ENCODE measurements around the gene SLC39A13.

Gene SLC39A13

DNA sequence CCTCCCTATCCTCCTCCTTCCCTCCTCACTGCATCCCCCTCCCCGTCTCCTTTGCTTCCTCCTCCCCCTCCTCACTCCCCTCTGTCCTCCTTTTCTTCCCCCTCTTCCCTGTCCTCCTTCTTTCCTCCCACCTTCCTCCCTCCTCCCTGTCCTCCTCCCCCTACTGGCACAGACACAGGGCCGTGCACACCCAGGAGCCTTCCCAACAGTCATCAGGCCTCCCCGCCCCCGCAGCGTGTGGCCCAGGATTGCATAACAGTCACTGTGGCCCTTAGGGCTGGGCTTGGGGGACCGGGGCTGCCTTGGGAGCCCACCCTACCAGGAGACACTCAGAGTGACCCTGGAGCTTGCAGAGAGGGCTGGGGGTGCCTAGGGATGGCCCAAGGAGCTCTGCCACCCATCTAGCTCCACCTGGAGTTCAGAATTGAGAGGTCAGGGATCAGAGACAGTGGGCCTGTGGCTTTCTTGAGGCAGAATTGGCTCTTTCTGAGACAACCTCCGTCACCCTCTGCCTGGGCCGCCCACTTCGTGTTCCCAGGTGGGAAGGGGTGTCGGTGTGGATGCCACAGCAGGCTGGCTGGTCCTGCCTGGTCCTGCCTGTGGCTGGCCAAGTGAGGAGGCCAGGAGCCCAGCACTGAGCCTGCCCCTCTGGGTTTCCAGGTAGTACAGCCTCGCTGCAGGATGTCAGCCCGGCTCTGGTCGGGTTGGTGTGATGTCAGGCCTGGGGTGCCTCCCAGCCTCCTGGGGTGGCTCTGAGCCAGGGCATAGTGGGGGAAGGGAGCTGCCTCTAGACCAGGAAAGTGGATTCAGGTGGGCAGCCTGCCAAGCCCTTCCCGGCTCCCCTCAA, 31.6 kb upstream of the SLC39A13 start:
- TF ChIP-seq, protein P1, sequence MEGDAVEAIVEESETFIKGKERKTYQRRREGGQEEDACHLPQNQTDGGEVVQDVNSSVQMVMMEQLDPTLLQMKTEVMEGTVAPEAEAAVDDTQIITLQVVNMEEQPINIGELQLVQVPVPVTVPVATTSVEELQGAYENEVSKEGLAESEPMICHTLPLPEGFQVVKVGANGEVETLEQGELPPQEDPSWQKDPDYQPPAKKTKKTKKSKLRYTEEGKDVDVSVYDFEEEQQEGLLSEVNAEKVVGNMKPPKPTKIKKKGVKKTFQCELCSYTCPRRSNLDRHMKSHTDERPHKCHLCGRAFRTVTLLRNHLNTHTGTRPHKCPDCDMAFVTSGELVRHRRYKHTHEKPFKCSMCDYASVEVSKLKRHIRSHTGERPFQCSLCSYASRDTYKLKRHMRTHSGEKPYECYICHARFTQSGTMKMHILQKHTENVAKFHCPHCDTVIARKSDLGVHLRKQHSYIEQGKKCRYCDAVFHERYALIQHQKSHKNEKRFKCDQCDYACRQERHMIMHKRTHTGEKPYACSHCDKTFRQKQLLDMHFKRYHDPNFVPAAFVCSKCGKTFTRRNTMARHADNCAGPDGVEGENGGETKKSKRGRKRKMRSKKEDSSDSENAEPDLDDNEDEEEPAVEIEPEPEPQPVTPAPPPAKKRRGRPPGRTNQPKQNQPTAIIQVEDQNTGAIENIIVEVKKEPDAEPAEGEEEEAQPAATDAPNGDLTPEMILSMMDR (conservative IDR thresholded peaks at IDR 0.05; ENCODE audit: low read length) = no peak
- DNase-seq (ENCODE audit: low read depth) = no peak
- H3K4me3 ChIP-seq (ENCODE audit: low read length) = no peak overlapping the region

DNA sequence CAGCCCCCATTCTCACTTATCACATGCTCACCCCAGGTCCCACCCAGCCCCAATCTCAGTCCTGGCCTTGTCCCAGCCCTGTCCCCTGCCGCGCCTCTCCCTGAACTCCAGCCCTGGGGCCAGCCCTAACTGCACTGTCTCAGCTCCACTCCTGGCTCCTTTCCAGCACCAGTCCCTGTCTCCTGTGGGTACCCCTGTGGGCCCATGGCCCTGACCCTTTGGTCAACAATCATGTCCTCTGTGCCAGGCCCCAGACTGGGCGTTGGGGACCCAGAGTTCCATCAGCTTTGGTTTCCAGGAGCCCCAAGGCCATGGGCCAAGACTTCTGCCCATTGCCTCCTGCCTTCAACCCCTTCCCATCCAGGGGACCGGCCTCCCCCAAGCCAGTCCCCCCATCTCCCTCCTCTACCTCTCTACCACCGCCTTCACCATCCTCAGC, 30.8 kb upstream of the SLC39A13 start:
- no peak overlapping the region for H3K4me3 ChIP-seq (ENCODE audit: low read length)
- no peak for DNase-seq (ENCODE audit: low read depth)
- TF ChIP-seq, protein P1 (conservative IDR thresholded peaks at IDR 0.05; ENCODE audit: low read length) = no peak

DNA sequence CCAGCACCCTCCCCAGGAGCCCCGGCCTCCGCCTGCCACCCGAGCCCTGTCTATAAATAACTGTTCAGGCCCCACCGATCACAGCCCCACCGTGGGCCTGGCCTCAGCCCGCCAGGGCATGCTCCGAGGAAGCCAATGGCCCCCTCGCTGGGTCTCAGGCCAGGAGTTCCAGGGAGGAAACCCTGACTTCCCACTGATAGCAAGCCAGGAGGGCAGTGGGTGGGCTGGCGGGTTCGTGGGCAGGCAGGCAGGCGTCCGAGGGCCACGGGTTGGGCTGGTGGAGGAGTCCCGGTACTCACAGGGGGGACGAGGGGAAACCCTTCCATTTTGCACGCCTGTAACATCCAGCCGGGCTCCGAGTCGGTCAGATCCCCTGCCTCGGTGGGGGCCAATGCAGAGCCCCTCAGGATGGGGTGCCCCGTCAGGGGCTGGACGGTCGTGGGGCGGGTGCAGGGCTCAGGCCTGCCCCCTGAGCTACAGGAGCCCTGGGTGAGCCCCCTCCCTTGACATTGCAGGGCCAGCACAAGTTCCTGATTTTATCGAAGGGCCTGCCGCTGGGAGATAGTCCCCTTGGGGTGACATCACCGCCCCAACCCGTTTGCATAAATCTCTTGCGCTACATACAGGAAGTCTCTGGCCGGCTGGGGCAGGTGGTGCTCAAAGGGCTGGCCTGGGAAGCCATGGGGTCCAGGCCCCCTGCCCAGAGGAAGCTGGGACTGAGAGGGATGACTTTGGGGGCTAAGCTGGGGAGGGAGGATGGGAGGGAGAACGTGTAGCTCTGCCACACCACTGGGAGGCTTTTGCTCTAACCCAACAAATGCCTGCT, 30.2 kb upstream of the SLC39A13 start, which contains the start of gene SPI1:
Gene SPI1, minus strand, starts transcription at position 538 of the 826 bp plus-strand sequence. Its CDS starts 194 bp downstream, at position 344.
- DNase-seq (ENCODE audit: low read depth) = no peak
- TF ChIP-seq, protein P1 (conservative IDR thresholded peaks at IDR 0.05; ENCODE audit: low read length) = no peak
- H3K4me3 ChIP-seq (ENCODE audit: low read length) = no peak within 1 kb of the TSS

DNA sequence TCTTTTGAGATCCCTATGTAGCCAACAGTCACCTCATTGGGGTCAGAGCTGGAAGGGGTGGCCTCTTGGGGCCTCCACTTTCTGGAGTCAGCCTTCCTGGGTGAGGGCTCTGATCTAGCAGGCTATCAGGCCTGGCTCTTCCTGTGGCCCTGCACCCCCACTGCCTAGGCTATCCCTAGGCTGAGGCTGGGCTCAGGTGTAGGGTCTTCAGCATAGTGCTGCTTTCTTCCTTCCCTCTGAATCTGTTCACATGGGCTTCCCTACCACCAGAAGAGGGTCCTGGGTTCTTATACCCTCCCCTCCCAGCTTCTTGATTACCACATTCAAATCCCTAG, 29.6 kb upstream of the SLC39A13 start:
- no peak overlapping the region for H3K4me3 ChIP-seq (ENCODE audit: low read length)
- TF ChIP-seq, protein P1 (conservative IDR thresholded peaks at IDR 0.05; ENCODE audit: low read length) = no peak
- DNase-seq (ENCODE audit: low read depth) = no peak

DNA sequence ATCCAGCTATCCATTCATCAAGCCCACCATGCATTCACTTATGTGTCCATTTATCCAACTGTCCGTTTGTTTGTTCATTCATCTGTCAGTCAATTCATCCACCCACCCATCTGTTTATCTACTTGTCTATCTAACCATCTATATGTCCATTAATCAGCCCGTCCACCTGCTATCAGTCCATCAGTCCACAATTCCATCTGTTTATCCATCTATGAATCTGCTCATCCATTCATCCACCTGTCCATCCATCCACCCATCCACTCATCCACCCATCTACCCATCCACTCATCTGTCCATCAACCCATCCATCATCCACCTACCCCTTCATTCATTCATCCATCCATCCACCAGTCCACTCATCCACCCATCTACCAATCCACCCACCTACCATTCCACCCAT, 29.1 kb upstream of the SLC39A13 start:
- no peak overlapping the region for H3K4me3 ChIP-seq (ENCODE audit: low read length)
- TF ChIP-seq, protein P1 (conservative IDR thresholded peaks at IDR 0.05; ENCODE audit: low read length) = no peak
- DNase-seq (ENCODE audit: low read depth) = no peak

DNA sequence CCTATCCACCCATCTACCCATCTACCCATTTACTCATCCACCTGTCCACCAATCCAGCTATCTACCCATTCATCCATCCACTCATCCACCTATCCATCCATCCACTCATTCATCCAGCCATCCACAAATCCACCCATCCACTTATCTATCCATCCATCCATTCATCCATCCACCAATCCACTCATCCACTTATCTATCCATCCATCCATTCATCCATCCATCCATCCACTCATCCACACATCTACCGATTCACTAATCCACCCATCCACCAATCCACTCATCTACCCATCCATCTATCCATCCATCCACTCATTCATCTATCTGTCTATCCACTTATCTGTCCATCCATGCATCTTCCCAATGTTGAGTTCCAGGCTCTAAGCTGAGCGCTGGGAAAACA, 28.3 kb upstream of the SLC39A13 start:
- no peak overlapping the region for H3K4me3 ChIP-seq (ENCODE audit: low read length)
- TF ChIP-seq, protein P1 (conservative IDR thresholded peaks at IDR 0.05; ENCODE audit: low read length) = no peak
- DNase-seq (ENCODE audit: low read depth) = no peak
